ENCODE results near the gene EYS.
"Not testable (repeated sequence)": the region's sequence is repeated elsewhere in the genome, so short reads cannot be mapped to it uniquely, and the experiment has no call there.

Gene EYS

GRCh38 chr6:64006246-64006645 lies 1700.8 kb downstream of the EYS start:
- DNase-seq = no peak

GRCh38 chr6:64000818-64001491 lies 1706.1 kb downstream of the EYS start:
- DNase-seq = peak in 1 of 3 experiments; percentile 59

- DNase-seq = no peak
Observed at GRCh38 chr6:63999613-64000012, 1707.4 kb downstream of the EYS start.

- no peak for DNase-seq
Observed at GRCh38 chr6:63998991-63999390, 1708.0 kb downstream of the EYS start.

GRCh38 chr6:63997734-63998133 lies 1709.3 kb downstream of the EYS start:
- DNase-seq = no peak

GRCh38 chr6:63997221-63997620 lies 1709.8 kb downstream of the EYS start:
- DNase-seq = no peak

GRCh38 chr6:63985223-63985622 lies 1721.8 kb downstream of the EYS start:
- DNase-seq = no peak

GRCh38 chr6:63975699-63976098 lies 1731.3 kb downstream of the EYS start:
- DNase-seq = no peak

GRCh38 chr6:63968650-63969049 lies 1738.4 kb downstream of the EYS start:
- DNase-seq = no peak

- DNase-seq = no peak
Observed at GRCh38 chr6:63964366-63964765, 1742.7 kb downstream of the EYS start.

- DNase-seq = no peak
Observed at GRCh38 chr6:63963769-63964315, 1743.2 kb downstream of the EYS start.

GRCh38 chr6:63953336-63954021 lies 1753.5 kb downstream of the EYS start:
- DNase-seq = not testable (repeated sequence)

GRCh38 chr6:63947792-63948529 lies 1759.1 kb downstream of the EYS start:
- DNase-seq = peak in 1 of 3 experiments; percentile 8

- DNase-seq = no peak
Observed at GRCh38 chr6:63945987-63946386, 1761.0 kb downstream of the EYS start.

- DNase-seq = no peak
Observed at GRCh38 chr6:63943826-63944225, 1763.2 kb downstream of the EYS start.

- no peak for DNase-seq
Observed at GRCh38 chr6:63941747-63942470, 1765.1 kb downstream of the EYS start.

GRCh38 chr6:63940056-63940455 lies 1767.0 kb downstream of the EYS start:
- no peak for DNase-seq

- DNase-seq = no peak
Observed at GRCh38 chr6:63936399-63936798, 1770.6 kb downstream of the EYS start.

- DNase-seq = no peak
Observed at GRCh38 chr6:63935732-63936131, 1771.3 kb downstream of the EYS start.

- not testable (repeated sequence) for DNase-seq
Observed at GRCh38 chr6:63933948-63934347, 1773.1 kb downstream of the EYS start.

- no peak for DNase-seq
Observed at GRCh38 chr6:63930848-63931247, 1776.2 kb downstream of the EYS start.

GRCh38 chr6:63929111-63929510 lies 1777.9 kb downstream of the EYS start:
- DNase-seq = no peak

GRCh38 chr6:63928613-63929012 lies 1778.4 kb downstream of the EYS start:
- peak in 1 of 3 experiments; percentile 7 for DNase-seq
